Gastrocnemius medialis (tissue), 4 donors: Measurements from ENCODE around the gene P2RY11. TPM values are rescaled to one million over a fixed set of nuclear protein-coding genes. Genes with fewer than 3 reads are reported as not detected.

ENCODE experiments used
- ATAC-seq, 2 donors: fragments of 150-250 bp; one replicate each; pipeline ENCODE4 v1.9.1; 2016
- DNase-seq, 2 donors: peaks; one replicate each; pipeline ENCODE4 v3.0.0-alpha.2; 2019
- H3K27ac ChIP-seq, 4 donors: fragments of 200-600 bp; sonication (generic); 1 replicate in 1 of 4; 2 replicates in 3 of 4; pipeline ENCODE4 v1.5.1; 2016 to 2018; ENCODE audit warnings: mild to moderate bottlenecking in 2 of 4, moderate library complexity in 1 of 4
- H3K27me3 ChIP-seq, 3 donors: fragments of 200-600 bp; sonication (generic) in 2 of 3; 1 replicate in 1 of 3; 2 replicates in 2 of 3; pipeline versions ENCODE4 v1.5.1 to v1.6.0; 2016 to 2019; ENCODE audit warnings: mild to moderate bottlenecking in 1 of 3, moderate library complexity in 1 of 3
- H3K36me3 ChIP-seq, 2 donors: fragments of 200-600 bp; sonication (generic) in 1 of 2; one replicate each; pipeline ENCODE4 v1.5.1; 2017 to 2018
- H3K4me1 ChIP-seq, 2 donors: fragments of 200-600 bp; sonication (generic) in 1 of 2; one replicate each; pipeline ENCODE4 v1.5.1; 2016 to 2017; ENCODE audit warnings: mild to moderate bottlenecking in 2 of 2
- H3K4me3 ChIP-seq, 4 donors: fragments of 200-600 bp; sonication (generic) in 3 of 4; 1 replicate in 1 of 4; 2 replicates in 3 of 4; pipeline ENCODE4 v1.5.1; 2016 to 2019; ENCODE audit warnings: mild to moderate bottlenecking in 2 of 4
- H3K9me3 ChIP-seq, 3 donors: fragments of 200-600 bp; sonication (generic) in 2 of 3; 1 replicate in 1 of 3; 2 replicates in 2 of 3; pipeline ENCODE4 v1.5.1; 2016 to 2019
- CTCF ChIP-seq, 5 experiments: fragments of 450-650 bp in 3 of 5; fragments of 200-600 bp in 2 of 5; sonication (generic) in 2 of 5; IDR thresholded peaks in 4 of 5; conservative IDR thresholded peaks in 1 of 5; 1 replicate in 4 of 5; 2 replicates in 1 of 5; pipeline ENCODE4 v1.5.1; 2016 to 2019; ENCODE audit warnings: antibody characterized with exemption in 5 of 5, mild to moderate bottlenecking in 3 of 5, moderate library complexity in 3 of 5
- POLR2A ChIP-seq, 2 donors: fragments of 450-650 bp; IDR thresholded peaks; one replicate each; pipeline ENCODE4 v1.6.1; 2017; ENCODE audit warnings: antibody characterized with exemption in 2 of 2, mild to moderate bottlenecking in 2 of 2, moderate library complexity in 2 of 2
- in situ Hi-C, 4 donors: fragments of 200-750 bp; cut with MboI; loops; one replicate each; pipeline versions ENCODE4 v1.15.0 to v1.8.0; 2017; ENCODE audit warnings: low sequenced_read_pairs in 4 of 4
- intact Hi-C: fragments of 100-400 bp; cut with DNase I; formaldehyde crosslinking; loops from one replicate; pipeline ENCODE4 v1.15.1; 2023; ENCODE audit warnings: low total_unique reads
- total RNA-seq, 4 donors: library from RNA; depleted of rRNA; stranded (reverse); fragments of >200 nt; gene quantifications; one replicate each; pipeline versions ENCODE4 v1.1.0 to v1.2.3, GENCODE V29; 2016

P2RY11 gene
- total RNA-seq, 4 donors from 2014 or later: 2.4 to 4.3 (median 3.9) TPM; not detected in 1

GRCh38 chr19:10158485-10158884 lies 47.0 kb downstream of the P2RY11 start:
- Histone ChIP-seq H3K9me3 (no peaks in the 10 kb centered on the region), H3K27me3 (no peaks in the 10 kb centered on the region), H3K4me1 (no peaks in the 10 kb centered on the region), H3K4me3 (no peak overlapping the region), H3K36me3 (peaks cover 0 to 73% of the 10 kb centered on the region in 2 donors), H3K27ac (no peak overlapping the region)
- ATAC-seq (no peak), DNase-seq (no peak)
- intact Hi-C loops: no loop called here
- TF ChIP-seq CTCF (IDR thresholded peaks at IDR 0.05 in 4 of 5, conservative IDR thresholded peaks at IDR 0.05 in 1 of 5) (no peak), POLR2A (IDR thresholded peaks at IDR 0.05) (no peak)
- in situ Hi-C loops: no loop called here

GRCh38 chr19:10159610-10160009 lies 48.1 kb downstream of the P2RY11 start:
- Histone ChIP-seq H3K27me3 (no peaks in the 10 kb centered on the region), H3K4me3 (no peak overlapping the region), H3K36me3 (peaks cover 0 to 62% of the 10 kb centered on the region in 2 donors), H3K27ac (no peak overlapping the region), H3K4me1 (no peaks in the 10 kb centered on the region), H3K9me3 (no peaks in the 10 kb centered on the region)
- no peak for ATAC-seq
- no peak for TF ChIP-seq CTCF (IDR thresholded peaks at IDR 0.05 in 4 of 5, conservative IDR thresholded peaks at IDR 0.05 in 1 of 5)
- TF ChIP-seq POLR2A (IDR thresholded peaks at IDR 0.05): no peak
- in situ Hi-C loops (no loop called here), intact Hi-C loops (no loop called here)
- DNase-seq: no peak

GRCh38 chr19:10163536-10163935 lies 52.0 kb downstream of the P2RY11 start:
- H3K27ac ChIP-seq: no peak overlapping the region
- H3K27me3 ChIP-seq: no peaks in the 10 kb centered on the region
- in situ Hi-C loops: no loop called here
- intact Hi-C loops: no loop called here
- DNase-seq (no peak), ATAC-seq (no peak)
- no peak overlapping the region for H3K4me3 ChIP-seq
- TF ChIP-seq CTCF (IDR thresholded peaks at IDR 0.05 in 4 of 5, conservative IDR thresholded peaks at IDR 0.05 in 1 of 5): no peak
- no peak for TF ChIP-seq POLR2A (IDR thresholded peaks at IDR 0.05)
- H3K9me3 ChIP-seq: no peaks in the 10 kb centered on the region
- peaks cover 0 to 42% of the 10 kb centered on the region in 2 donors for H3K36me3 ChIP-seq
- no peaks in the 10 kb centered on the region for H3K4me1 ChIP-seq

Other genes starting within 250 kb of the P2RY11 start
- gene OLFM2, start 175.2 kb upstream of the P2RY11 start, total RNA-seq: under 1 TPM in 2 of 4 donors, not detected in 2; 0.25 to 0.78 TPM
- 1 to 10 TPM; 5.7 to 9.8 (median 6.6) TPM for gene COL5A3, start 101.2 kb upstream of the P2RY11 start, total RNA-seq
- not detected for gene RDH8, start 98.2 kb upstream of the P2RY11 start, total RNA-seq
- 10 to 100 TPM in 1 of 4 donors, 1 to 10 TPM in 3; 2.2 to 11.2 (median 2.8) TPM for gene SHFL, start 25.4 kb upstream of the P2RY11 start, total RNA-seq
- 1 to 10 TPM in 1 of 4 donors, not detected in 3; 4.0 TPM for gene ANGPTL6, start 9.0 kb upstream of the P2RY11 start, total RNA-seq
- 10 to 100 TPM; 30.5 to 42.3 (median 36.7) TPM for gene PPAN, start 5.3 kb upstream of the P2RY11 start, total RNA-seq
- gene EIF3G, start 8.2 kb downstream of the P2RY11 start, total RNA-seq: 100 to 1,000 TPM; 321 to 516 (median 354) TPM
- 10 to 100 TPM; 11.5 to 43.0 (median 17.7) TPM for gene DNMT1, start 83.3 kb downstream of the P2RY11 start, total RNA-seq
- gene S1PR2, start 119.6 kb downstream of the P2RY11 start, total RNA-seq: 1 to 10 TPM in 2 of 4 donors, under 1 TPM in 2; 0.56 to 2.2 (median 1.1) TPM
- 100 to 1,000 TPM in 1 of 4 donors, 10 to 100 TPM in 3; 68.3 to 112 (median 84.4) TPM for gene MRPL4, start 140.5 kb downstream of the P2RY11 start, total RNA-seq
- 10 to 100 TPM in 1 of 4 donors, 1 to 10 TPM in 3; 5.0 to 10.5 (median 7.7) TPM for gene ICAM1, start 159.4 kb downstream of the P2RY11 start, total RNA-seq
- not detected for gene ICAM4, start 175.3 kb downstream of the P2RY11 start, total RNA-seq
- gene ICAM5, start 178.3 kb downstream of the P2RY11 start, total RNA-seq: not detected
- gene ZGLP1, start 198.1 kb downstream of the P2RY11 start, total RNA-seq: 1 to 10 TPM in 1 of 4 donors, under 1 TPM in 1, not detected in 2; 0.80 to 3.1 TPM
- gene FDX2, start 204.3 kb downstream of the P2RY11 start, total RNA-seq: 10 to 100 TPM in 3 of 4 donors, 1 to 10 TPM in 1; 9.1 to 32.0 (median 21.9) TPM
- 10 to 100 TPM; 10.0 to 15.9 (median 11.8) TPM for gene RAVER1, start 221.8 kb downstream of the P2RY11 start, total RNA-seq
- gene ICAM3, start 227.9 kb downstream of the P2RY11 start, total RNA-seq: 1 to 10 TPM; 2.0 to 5.0 (median 3.2) TPM